HepG2 (cell line): ENCODE results near the gene LST1. TPM values are rescaled to one million over a fixed set of nuclear protein-coding genes. Genes with fewer than 3 reads are reported as not detected.

Experiments used
- ARNT ChIP-seq: fragments of 450-650 bp; IDR thresholded peaks from 2 replicates; pipeline ENCODE4 v1.6.1; 2017
- BCL3 ChIP-seq: sonication (generic); formaldehyde crosslinking; IDR thresholded peaks from 2 replicates; pipeline ENCODE4 v1.5.1; 2020; ENCODE audit warnings: mild to moderate bottlenecking, missing genetic modification reagents, moderate library complexity
- BORCS8-MEF2B ChIP-seq: sonication (generic); formaldehyde crosslinking; IDR thresholded peaks from 2 replicates; pipeline ENCODE4 v1.8.0; 2022; ENCODE audit warnings: mild to moderate bottlenecking, missing genetic modification reagents
- CREM ChIP-seq, 2 experiments: sonication (generic) in 1 of 2; formaldehyde crosslinking in 1 of 2; IDR thresholded peaks; 2 replicates each; pipeline versions ENCODE4 v1.4.0 to v1.6.1; 2016 to 2020; ENCODE audit warnings: antibody characterized with exemption in 1 of 2, mild to moderate bottlenecking in 1 of 2, missing genetic modification reagents in 1 of 2
- DR1 ChIP-seq: sonication (generic); formaldehyde crosslinking; IDR thresholded peaks from 2 replicates; pipeline ENCODE4 v1.8.0; 2021; ENCODE audit warnings: mild to moderate bottlenecking, missing genetic modification reagents, inconsistent platforms
- GLMP ChIP-seq: sonication (generic); formaldehyde crosslinking; IDR thresholded peaks from 2 replicates; pipeline ENCODE4 v1.9.0; 2021; ENCODE audit warnings: missing genetic modification reagents, mild to moderate bottlenecking, borderline replicate concordance
- HCFC1 ChIP-seq: fragments of 150-350 bp; IDR thresholded peaks from 2 replicates; pipeline ENCODE4 v1.6.1; 2014; ENCODE audit warnings: low read depth, low read length
- HNF4A ChIP-seq: sonication (generic); formaldehyde crosslinking; IDR thresholded peaks from 2 replicates; pipeline ENCODE4 v1.4.0; 2020; ENCODE audit warnings: missing genetic modification reagents
- IRF2 ChIP-seq: IDR thresholded peaks from 2 replicates; pipeline ENCODE4 v1.6.1; 2018; ENCODE audit warnings: missing genetic modification reagents, missing compliant biosample characterization
- KDM5B ChIP-seq: sonication (generic); formaldehyde crosslinking; IDR thresholded peaks from 2 replicates; pipeline ENCODE4 v1.4.0; 2020; ENCODE audit warnings: missing genetic modification reagents, mild to moderate bottlenecking, borderline replicate concordance
- KDM6A ChIP-seq: IDR thresholded peaks from 2 replicates; pipeline ENCODE4 v1.6.1; 2016; ENCODE audit warnings: low read depth
- KLF6 ChIP-seq: IDR thresholded peaks from 2 replicates; pipeline ENCODE4 v1.8.0; 2016; ENCODE audit warnings: missing biosample characterization, missing genetic modification reagents
- MAF1 ChIP-seq: sonication (generic); formaldehyde crosslinking; IDR thresholded peaks from 2 replicates; pipeline ENCODE4 v1.5.0; 2020; ENCODE audit warnings: missing genetic modification reagents, borderline replicate concordance
- MTA1 ChIP-seq: sonication (generic); formaldehyde crosslinking; IDR thresholded peaks from 2 replicates; pipeline ENCODE4 v1.4.0; 2020; ENCODE audit warnings: missing genetic modification reagents, mild to moderate bottlenecking, borderline replicate concordance
- NPAS2 ChIP-seq: sonication (generic); formaldehyde crosslinking; IDR thresholded peaks from 2 replicates; pipeline ENCODE4 v1.8.0; 2022; ENCODE audit warnings: mild to moderate bottlenecking, missing genetic modification reagents, borderline replicate concordance
- SAFB2 ChIP-seq: sonication (generic); formaldehyde crosslinking; IDR thresholded peaks from 2 replicates; pipeline ENCODE4 v1.5.1; 2020; ENCODE audit warnings: missing genetic modification reagents, low read depth, mild to moderate bottlenecking, borderline replicate concordance
- SKIL ChIP-seq: sonication (generic); formaldehyde crosslinking; IDR thresholded peaks from 2 replicates; pipeline ENCODE4 v1.8.0; 2022; ENCODE audit warnings: missing genetic modification reagents, mild to moderate bottlenecking, moderate library complexity, borderline replicate concordance
- SRSF4 ChIP-seq: fragments of 200-400 bp; formaldehyde crosslinking; IDR thresholded peaks from one replicate; pipeline ENCODE4 v1.6.1; 2018; ENCODE audit warnings: mild to moderate bottlenecking, low read depth, low read length, moderate library complexity; ENCODE audit not compliant: poor library complexity, severe bottlenecking
- STAT5B ChIP-seq: sonication (generic); formaldehyde crosslinking; IDR thresholded peaks from 2 replicates; pipeline ENCODE4 v1.4.0; 2020; ENCODE audit warnings: missing genetic modification reagents
- ZFX ChIP-seq: sonication (generic); formaldehyde crosslinking; IDR thresholded peaks from 2 replicates; pipeline ENCODE4 v1.4.0; 2020; ENCODE audit warnings: mild to moderate bottlenecking, low read depth, missing genetic modification reagents, moderate library complexity
- ZNF136 ChIP-seq: sonication (generic); formaldehyde crosslinking; IDR thresholded peaks from 2 replicates; pipeline ENCODE4 v1.8.1; 2022; ENCODE audit warnings: low read depth, mild to moderate bottlenecking, moderate library complexity, missing genetic modification reagents
- ZNF143 ChIP-seq: sonication (generic); formaldehyde crosslinking; IDR thresholded peaks from 2 replicates; pipeline ENCODE4 v1.4.0; 2020; ENCODE audit warnings: missing genetic modification reagents
- ZNF337 ChIP-seq: sonication (generic); formaldehyde crosslinking; IDR thresholded peaks from 2 replicates; pipeline ENCODE4 v1.5.1; 2020; ENCODE audit warnings: missing genetic modification reagents, low read depth, mild to moderate bottlenecking, borderline replicate concordance
- ZNF562 ChIP-seq: sonication (generic); formaldehyde crosslinking; IDR thresholded peaks from 2 replicates; pipeline ENCODE4 v1.8.0; 2022; ENCODE audit warnings: missing genetic modification reagents, borderline replicate concordance
- ZNF598 ChIP-seq: sonication (generic); formaldehyde crosslinking; IDR thresholded peaks from 2 replicates; pipeline ENCODE4 v1.5.1; 2020; ENCODE audit warnings: mild to moderate bottlenecking, missing genetic modification reagents, borderline replicate concordance
- ZNF740 ChIP-seq: sonication (generic); formaldehyde crosslinking; IDR thresholded peaks from 2 replicates; pipeline ENCODE4 v1.4.0; 2020; ENCODE audit warnings: missing genetic modification reagents
- polyA plus RNA-seq, 8 experiments: library from polyadenylated mRNA; depleted of rRNA in 3 of 8; stranded (reverse) in 7 of 8; unstranded in 1 of 8; fragments of >200 nt; fragmentation: Illumina TruSeq in 4 of 8; extraction: Trizol in 4 of 8; gene quantifications; 2 replicates each; pipeline versions ENCODE4 v1.2.1 to v1.2.3, GENCODE V29; 2011 to 2016; ENCODE audit warnings: low read depth in 4 of 8, missing spikeins in 1 of 8, mixed read lengths in 1 of 8; ENCODE audit not compliant: insufficient read depth in 1 of 8
- total RNA-seq, 5 experiments: library from RNA; depleted of rRNA; stranded (reverse); fragments of >200 nt; fragmentation: Illumina TruSeq; extraction: Trizol; gene quantifications; 2 replicates each; pipeline ENCODE4 v1.2.3, GENCODE V29; 2016; ENCODE audit warnings: low read depth in 1 of 5

LST1 gene
- total and polyA plus RNA-seq, 2 of the 13 experiments (the other 11 are each of a cell fraction or from before 2014, with no cell fraction given): not detected

- TF ChIP-seq MAF1: no peak
- peak; percentile 39; the same call in 1 of the 2 replicates for TF ChIP-seq MTA1 (CRISPR knock-in tag)
- TF ChIP-seq BORCS8-MEF2B (CRISPR knock-in tag): no peak
- TF ChIP-seq GLMP: no peak
- no peak for TF ChIP-seq ARNT
- TF ChIP-seq KDM5B: no peak
- 0 out of 2 replicates have a peak, but pooled peaks have one; percentile 29 for TF ChIP-seq ZNF136 (CRISPR knock-in tag)
- TF ChIP-seq STAT5B (CRISPR knock-in tag): no peak; the same call in 1 of the 2 replicates
- peak; percentile 91 for TF ChIP-seq HCFC1
- no peak for TF ChIP-seq ZNF598
- TF ChIP-seq SAFB2 (CRISPR knock-in tag): no peak; the same call in 1 of the 2 replicates
- no peak for TF ChIP-seq BCL3 (CRISPR knock-in tag)
- TF ChIP-seq KLF6: no peak
- 0 out of 2 replicates have a peak, but pooled peaks have one; percentile 9 for TF ChIP-seq HNF4A
- no peak for TF ChIP-seq NPAS2 (CRISPR knock-in tag)
- no peak for TF ChIP-seq SRSF4
- TF ChIP-seq ZFX (CRISPR knock-in tag): peak; percentile 99
- peak; percentile 59; the same call in 1 of the 2 replicates for TF ChIP-seq ZNF143 (CRISPR knock-in tag)
- TF ChIP-seq ZNF562 (CRISPR knock-in tag): no peak
- TF ChIP-seq IRF2 (CRISPR knock-in tag): peak; percentile 86
- TF ChIP-seq ZNF337 (CRISPR knock-in tag): no peak
- TF ChIP-seq ZNF740 (CRISPR knock-in tag): peak; percentile 75; the same call in 1 of the 2 replicates
- TF ChIP-seq KDM6A (CRISPR knock-in tag): no peak
- TF ChIP-seq SKIL (CRISPR knock-in tag): no peak; the same call in 1 of the 2 replicates
- TF ChIP-seq DR1 (CRISPR knock-in tag): no peak; the same call in 1 of the 2 replicates
- TF ChIP-seq CREM (IDR thresholded peaks at IDR 0.05): peak; percentile 98
- 0 out of 2 replicates have a peak, but pooled peaks have one; percentile 8 for TF ChIP-seq CREM (CRISPR knock-in tag; IDR thresholded peaks at IDR 0.05)
These were observed 38.9 kb upstream of the LST1 start, which contains the start of gene NFKBIL1 (continued) for GRCh38 chr6:31546958-31547726.
